Right renal cortex interstitium (tissue), 3 donors: ENCODE results near the gene NCOA1. TPM values are rescaled to one million over a fixed set of nuclear protein-coding genes. Genes with fewer than 3 reads are reported as not detected.

Source experiments
- DNase-seq, 3 donors: peaks; one replicate each; pipeline ENCODE4 v3.0.0-alpha.2; 2013; ENCODE audit warnings: low read depth in 3 of 3, low spot score in 2 of 3
- polyA plus RNA-seq, 3 donors: library from polyadenylated mRNA; unstranded; fragments of 120-200 nt; gene quantifications; one replicate each; pipeline ENCODE4 v1.2.1, GENCODE V29; 2013; ENCODE audit not compliant: insufficient read length in 3 of 3

The NCOA1 gene
- polyA plus RNA-seq, 3 donors = 45.9 to 49.5 (median 48.4) TPM

DNA sequence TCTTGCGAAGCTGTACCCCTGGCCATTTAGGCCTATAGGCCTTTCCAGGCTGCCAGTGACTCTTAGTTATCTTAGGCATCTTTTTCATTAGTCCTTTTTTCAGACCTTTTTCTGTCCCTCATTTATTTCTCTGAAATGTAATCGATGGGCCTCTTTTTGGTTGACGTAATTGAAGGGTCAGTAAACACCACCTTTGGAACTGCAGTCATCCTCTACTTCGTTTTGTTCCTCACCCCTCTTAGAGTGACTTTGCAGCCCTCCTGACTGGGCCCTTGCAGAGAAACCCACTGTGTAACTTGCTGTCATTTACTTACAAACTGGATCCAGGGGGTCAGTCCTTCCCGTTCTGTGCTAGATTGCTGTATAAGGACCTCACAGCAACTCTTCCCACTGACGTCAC lies 325.4 kb downstream of the NCOA1 start:
- no peak for DNase-seq

DNA sequence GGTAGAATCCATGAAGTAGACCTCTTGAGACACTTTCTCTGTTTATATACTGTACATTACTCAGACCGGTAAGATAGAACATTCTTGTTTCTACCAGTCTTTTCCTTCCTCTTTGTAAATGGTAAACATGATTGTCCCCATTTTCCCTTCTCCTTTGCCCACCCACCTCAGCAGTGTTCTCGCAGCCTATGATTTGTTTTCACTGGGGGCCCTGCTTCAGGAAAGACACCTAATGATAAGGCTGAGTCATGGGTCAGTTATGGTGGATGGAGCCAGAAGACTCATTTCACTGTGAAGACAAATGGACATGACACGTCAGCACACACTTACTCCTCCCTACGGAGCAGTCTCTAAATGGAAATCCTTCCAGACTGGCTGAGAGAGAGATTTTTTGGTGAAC lies 325.8 kb downstream of the NCOA1 start:
- DNase-seq = no peak

GRCh38 chr2:24818721-24819167 lies 327.7 kb downstream of the NCOA1 start:
- DNase-seq = no peak

DNA sequence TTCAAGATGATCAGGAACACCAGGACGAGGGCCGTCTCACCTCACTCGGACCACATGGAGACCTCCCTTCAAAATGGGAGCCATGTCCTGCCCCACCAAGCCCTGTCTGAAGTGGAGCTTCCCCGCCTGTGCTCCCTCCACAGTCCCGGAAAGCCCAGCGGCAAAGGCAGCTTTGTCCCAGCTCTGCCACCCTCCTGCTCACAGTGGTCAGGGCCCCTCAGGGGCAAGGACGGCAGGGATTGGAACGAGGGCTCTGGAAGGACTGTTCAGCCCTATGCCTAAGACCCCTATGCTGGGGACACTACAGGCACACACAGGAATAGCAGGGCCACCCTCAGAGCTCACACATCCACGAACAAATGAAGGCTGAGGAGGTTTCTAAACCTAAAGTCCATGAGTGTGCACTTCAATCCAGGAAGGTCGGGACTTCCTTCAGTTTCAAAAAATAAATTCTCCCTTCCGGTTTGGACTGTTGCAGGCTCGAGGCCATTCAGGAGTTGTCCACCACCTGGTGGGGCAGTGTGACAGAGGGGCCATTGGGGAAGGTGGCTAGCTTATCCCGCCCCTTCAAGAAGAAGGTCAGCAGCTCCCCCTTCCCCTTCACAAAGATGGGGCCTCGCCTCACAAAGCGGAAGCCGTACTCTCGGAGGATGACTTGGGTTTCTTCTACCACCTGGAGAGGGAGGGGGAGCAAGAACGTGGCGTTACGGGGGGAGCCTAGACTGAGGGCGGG lies 328.6 kb downstream of the NCOA1 start:
- no peak for DNase-seq

DNA sequence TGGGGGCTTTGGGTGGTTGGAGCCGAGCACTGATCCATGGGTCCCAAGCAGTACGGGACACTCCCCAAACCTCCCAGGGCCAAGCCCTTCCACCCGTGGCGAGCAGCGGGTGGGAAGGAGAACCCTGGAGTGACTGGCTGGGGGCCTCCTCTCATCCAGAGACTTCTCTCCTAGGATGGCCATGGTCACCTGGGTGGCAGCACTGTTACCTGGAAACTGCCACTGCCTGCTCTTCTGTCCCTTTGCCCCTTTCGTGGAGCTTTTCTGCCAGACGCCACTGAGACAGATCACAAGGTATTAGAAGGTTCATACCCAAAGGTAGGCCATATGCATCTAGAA lies 329.1 kb downstream of the NCOA1 start:
- no peak for DNase-seq

Other genes with a start within 250 kb of the NCOA1 start
- gene ITSN2, start 130.7 kb upstream of the NCOA1 start, polyA plus RNA-seq = 10 to 100 TPM; 25.2 to 27.7 (median 26.3) TPM